ENCODE results near the gene PRR5.
"Not testable (repeated sequence)": the region's sequence is repeated elsewhere in the genome, so short reads cannot be mapped to it uniquely, and the experiment has no call there.

PRR5 gene, protein sequence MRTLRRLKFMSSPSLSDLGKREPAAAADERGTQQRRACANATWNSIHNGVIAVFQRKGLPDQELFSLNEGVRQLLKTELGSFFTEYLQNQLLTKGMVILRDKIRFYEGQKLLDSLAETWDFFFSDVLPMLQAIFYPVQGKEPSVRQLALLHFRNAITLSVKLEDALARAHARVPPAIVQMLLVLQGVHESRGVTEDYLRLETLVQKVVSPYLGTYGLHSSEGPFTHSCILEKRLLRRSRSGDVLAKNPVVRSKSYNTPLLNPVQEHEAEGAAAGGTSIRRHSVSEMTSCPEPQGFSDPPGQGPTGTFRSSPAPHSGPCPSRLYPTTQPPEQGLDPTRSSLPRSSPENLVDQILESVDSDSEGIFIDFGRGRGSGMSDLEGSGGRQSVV

GRCh38 chr22:44701824-44702478 lies at the start of gene PRR5:
TSS of gene PRR5 (plus strand) at chr22:44702204. CDS start at chr22:44702475, 271 bp downstream.
- peak; percentile 63 to 73 for DNase-seq (ENCODE audit: low read depth in 2 of 2)

- not testable (repeated sequence) for DNase-seq (ENCODE audit: low read depth in 2 of 2)
Measured at GRCh38 chr22:44652866-44653265, 49.1 kb upstream of the PRR5 start.

GRCh38 chr22:44658311-44658953 lies 43.6 kb upstream of the PRR5 start:
- DNase-seq (ENCODE audit: low read depth in 2 of 2): no peak

GRCh38 chr22:44659140-44659539 lies 42.9 kb upstream of the PRR5 start:
- DNase-seq (ENCODE audit: low read depth in 2 of 2): no peak

DNA sequence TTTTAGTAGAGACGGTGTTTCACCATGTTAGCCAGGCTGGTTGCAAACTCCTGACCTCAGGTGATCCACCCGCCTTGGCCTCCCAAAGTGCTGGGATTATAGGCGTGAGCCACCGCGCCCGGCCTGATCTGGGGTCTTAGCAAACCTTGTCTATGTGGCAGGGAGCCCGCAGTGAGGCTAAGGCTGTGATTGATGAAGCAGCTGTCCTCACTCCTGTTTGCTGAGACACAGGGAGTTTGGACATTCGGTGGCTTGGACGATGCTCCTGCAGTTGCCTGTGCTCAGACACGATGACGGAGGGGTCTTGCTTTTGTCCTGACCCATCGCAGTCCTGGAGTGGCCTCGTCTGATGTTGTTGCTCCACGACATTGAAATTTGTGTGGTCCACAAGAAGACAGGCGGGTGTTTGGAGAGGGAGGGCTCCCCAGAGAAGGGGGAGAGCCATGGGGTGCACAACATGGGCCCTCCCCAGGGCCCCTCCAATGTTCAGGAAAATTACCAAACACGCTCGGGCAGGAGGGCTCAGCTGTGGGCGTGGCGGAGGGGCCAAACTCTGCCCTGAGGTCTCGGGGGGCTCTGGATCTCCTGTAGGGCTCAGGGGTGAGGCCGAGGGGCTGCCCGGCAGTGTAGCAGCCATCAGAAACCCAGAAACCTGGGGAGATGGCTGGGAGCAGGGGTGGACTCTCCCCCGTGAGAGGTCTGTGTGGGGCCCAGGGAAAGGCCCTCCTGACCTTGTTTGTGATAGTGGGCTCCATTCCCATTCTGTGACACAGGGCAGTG lies 41.8 kb upstream of the PRR5 start:
- no peak for DNase-seq (ENCODE audit: low read depth in 2 of 2)

DNA sequence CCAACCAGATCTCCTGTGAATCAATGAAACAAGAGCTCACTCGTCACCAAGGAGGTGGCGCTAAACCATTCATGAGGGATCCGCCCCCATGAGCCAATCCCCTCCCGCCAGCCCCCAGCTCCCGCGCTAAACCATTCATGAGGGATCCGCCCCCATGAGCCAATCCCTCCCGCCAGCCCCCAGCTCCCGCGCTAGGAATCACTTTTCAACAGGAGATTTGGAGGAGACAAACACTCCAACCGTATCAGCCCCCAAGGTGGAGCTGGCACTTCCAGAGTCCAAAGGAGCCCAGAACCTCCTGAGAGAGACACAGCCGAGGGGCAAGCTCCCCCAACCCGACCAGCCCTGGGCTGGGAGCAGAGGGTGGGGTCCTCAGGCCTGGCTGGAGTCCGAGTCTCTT lies 40.9 kb upstream of the PRR5 start:
- no peak for DNase-seq (ENCODE audit: low read depth in 2 of 2)

DNA sequence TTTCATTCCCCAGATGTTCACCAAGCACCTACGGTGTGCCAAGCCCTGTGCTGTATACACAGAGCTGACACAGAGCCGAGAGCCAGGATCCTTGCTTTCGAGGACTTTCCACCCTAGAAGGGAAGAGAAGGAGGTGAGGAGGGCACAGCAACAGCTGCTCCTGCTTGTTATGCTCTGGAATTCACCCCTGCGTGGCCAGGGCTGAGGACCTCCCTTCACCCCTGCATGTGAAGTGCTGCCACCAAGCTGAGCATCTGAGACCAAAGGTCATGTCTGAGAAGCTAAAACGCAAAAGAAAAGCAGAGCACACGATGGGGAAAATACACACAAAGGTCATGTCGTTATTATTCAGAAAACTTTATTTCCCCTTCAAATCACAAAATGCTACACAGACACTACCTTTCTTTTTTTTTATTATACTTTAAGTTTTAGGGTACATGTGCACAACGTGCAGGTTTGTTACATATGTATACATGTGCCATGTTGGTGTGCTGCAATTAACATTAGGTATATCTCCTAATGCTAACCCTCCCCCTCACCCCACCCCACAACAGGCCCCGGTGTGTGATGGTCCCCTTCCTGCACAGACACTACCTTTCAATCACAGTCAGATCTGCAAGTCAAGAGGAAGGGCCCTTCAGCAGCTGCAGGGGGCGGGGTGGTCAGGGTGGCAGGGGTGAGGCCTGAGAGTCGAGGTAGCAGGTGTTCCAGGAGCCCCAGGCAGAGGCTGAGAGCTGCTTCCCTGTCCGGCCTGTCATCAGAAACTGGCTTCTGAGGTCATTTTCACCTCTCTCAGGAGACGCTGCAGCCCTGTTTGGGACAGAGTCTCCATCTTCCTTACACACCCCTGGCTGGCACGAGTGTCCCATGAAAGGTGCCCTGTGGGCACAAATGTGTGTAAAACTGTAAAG lies 40.1 kb upstream of the PRR5 start:
- no peak for DNase-seq (ENCODE audit: low read depth in 2 of 2)

DNA sequence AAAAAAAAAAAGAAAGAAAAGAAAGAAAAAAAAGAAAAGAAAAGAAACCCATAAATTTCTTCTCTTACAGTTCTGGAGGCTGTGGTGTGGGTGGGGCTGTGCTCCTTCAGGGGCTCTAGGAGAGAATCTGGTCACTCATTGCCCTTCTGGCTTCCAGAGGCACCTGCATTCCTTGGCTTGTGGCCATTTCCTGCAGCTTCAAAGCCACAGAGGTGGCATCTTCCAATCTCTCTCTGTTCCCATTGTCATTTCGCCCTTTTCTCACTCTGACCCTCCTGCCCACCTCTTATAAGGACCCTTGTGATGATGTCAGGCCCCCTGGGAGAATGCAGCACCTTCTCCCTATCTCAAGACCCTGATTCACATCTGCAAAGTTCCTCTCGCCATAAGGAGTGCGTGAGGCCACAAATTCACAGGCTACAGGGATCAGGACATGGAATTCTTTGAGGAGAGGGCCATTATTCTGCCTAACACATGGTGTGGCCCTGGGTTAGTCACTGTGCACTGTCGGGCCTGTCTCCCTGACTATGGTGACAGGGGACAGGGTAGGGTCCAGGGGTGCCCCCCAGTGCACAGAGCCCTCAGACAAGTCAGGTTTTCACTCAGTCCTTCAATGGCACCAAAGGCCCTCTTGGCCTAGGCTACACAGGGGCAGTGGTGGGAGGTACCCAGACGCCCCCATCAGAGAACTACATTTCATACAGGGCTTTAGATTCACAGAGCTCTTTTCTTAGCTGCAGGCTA lies 38.6 kb upstream of the PRR5 start:
- no peak for DNase-seq (ENCODE audit: low read depth in 2 of 2)

- DNase-seq (ENCODE audit: low read depth in 2 of 2): no peak
Measured at GRCh38 chr22:44664149-44664548, 37.9 kb upstream of the PRR5 start.

- DNase-seq (ENCODE audit: low read depth in 2 of 2): no peak
Measured at GRCh38 chr22:44665115-44665514, 36.9 kb upstream of the PRR5 start.

- no peak for DNase-seq (ENCODE audit: low read depth in 2 of 2)
Measured at GRCh38 chr22:44666207-44666585, 35.8 kb upstream of the PRR5 start.

DNA sequence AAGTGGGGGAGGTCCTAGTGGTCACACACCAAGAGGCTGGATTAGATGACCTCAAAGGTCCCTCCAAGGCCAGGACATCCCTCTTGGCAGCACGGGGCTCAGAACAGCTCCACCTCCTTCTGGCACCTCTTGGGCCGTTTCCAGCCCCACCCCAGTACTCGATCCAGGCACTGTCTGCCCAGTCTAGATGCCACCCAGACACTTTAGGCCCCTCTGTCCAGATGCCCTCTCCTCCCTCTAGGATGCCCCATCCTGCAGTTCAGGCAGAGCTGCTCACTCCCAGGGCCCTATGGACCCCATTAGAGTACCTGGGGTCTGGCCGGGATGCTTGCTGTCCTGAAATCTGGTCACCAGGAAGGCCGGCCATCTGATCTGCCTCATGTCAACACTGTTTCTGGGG lies 34.7 kb upstream of the PRR5 start:
- no peak for DNase-seq (ENCODE audit: low read depth in 2 of 2)

- no peak for DNase-seq (ENCODE audit: low read depth in 2 of 2)
Measured at GRCh38 chr22:44667829-44668189, 34.2 kb upstream of the PRR5 start.

DNA sequence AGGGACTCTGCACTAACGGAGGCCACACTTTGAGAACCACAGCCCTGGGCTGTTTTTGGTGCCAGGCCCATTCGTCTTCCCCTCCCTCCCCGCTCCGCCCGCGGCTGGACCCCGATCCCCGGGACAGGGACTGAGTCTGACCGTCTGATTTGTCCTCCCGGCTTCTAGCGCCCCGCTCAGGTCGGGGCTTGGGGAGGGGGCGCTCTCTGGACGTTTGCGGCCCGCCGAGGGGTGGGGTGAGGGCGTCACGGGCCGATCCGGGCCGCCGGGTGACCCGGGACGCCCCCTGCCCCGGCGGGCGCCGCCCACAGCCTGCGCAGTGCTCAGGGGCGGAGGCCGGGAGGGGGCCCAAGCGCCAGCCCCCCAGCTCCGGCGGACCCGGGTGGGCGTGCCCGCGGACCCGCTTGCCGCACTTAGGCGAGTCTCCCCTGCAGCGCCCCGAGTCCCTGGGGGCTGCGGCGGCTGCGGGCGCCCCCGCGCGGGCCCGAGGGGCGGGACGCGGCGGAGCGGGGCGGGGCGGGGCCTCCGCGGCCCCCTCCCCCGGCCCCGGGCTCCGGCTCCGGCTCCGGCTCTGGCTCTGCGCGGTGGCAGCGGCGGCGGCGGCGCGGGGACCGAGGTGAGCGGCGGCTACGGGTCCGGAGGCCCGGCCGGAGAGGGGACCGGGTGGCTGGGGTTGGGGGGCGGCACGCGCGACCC lies 33.7 kb upstream of the PRR5 start:
- no peak for DNase-seq (ENCODE audit: low read depth in 2 of 2)

- DNase-seq (ENCODE audit: low read depth in 2 of 2): no peak
Measured at GRCh38 chr22:44668886-44669521, 33.0 kb upstream of the PRR5 start.

DNA sequence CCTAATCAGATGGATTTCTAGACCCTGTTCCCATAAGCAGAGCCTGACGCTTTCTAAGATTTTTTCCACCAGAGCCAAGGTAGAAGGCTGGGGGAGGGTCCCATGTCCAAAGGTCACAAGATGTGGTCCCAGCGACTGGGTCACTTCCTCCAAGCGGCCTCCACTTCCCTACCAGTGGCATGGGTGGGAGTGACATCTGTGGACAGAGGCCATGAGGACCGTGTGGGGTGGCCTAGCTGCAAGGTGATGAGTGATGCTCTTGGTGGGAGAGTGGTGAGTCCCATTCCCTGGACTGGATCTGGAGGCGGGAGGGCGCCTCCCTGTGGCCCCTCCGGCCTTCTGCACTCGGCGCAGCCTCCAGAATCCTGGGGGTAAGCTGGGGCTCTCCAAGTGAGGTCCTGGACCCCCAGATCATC lies 32.4 kb upstream of the PRR5 start:
- no peak for DNase-seq (ENCODE audit: low read depth in 2 of 2)

DNA sequence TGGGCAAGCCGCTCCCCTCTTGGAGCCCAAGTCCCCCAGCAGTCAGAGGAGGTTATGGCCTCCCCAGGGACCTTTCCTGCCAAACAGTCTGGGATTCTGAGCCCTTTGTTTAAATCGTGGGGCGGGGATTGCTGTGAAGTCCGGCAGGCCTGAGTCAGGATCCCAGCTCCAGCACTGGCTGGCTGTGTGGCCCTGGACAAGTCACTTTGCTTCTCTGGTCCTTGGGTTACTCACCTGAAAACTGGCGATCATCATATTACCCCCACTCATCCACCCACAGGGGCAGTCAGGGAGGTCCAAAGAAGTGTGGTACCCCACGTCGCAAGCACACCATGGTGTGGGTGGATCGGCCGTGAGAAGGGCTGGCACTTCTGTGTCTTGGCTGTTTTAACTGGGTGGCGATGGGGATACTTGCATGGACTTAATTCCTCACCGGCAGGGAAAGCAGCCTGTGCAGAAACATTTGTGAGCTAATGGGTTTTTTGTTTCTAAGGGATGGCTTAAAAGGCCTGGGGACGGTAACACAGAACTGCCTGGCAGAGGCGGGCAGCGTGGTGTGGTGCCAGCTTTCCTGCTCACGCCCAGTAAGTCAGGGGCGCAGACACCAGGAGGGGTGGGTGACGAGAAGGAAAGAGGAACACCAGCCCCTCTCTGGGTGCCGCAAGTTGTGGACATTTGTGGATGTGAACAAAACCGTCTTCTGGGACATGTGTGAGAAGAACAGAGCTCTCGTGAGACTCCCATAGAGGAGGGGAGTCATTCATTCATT lies 31.6 kb upstream of the PRR5 start:
- no peak for DNase-seq (ENCODE audit: low read depth in 2 of 2)

- no peak for DNase-seq (ENCODE audit: low read depth in 2 of 2)
Measured at GRCh38 chr22:44671742-44672141, 30.3 kb upstream of the PRR5 start.

GRCh38 chr22:44672632-44673031 lies 29.4 kb upstream of the PRR5 start:
- DNase-seq (ENCODE audit: low read depth in 2 of 2): no peak
